ENCODE measurements around the gene OXCT1. TPM values are rescaled to one million over a fixed set of nuclear protein-coding genes. Genes with fewer than 3 reads are reported as not detected.
"Not testable (repeated sequence)": the region's sequence is repeated elsewhere in the genome, so short reads cannot be mapped to it uniquely, and the experiment has no call there.

The OXCT1 gene
- total RNA-seq, 2 experiments from 2014 or later, result 125 to 131 TPM

DNA sequence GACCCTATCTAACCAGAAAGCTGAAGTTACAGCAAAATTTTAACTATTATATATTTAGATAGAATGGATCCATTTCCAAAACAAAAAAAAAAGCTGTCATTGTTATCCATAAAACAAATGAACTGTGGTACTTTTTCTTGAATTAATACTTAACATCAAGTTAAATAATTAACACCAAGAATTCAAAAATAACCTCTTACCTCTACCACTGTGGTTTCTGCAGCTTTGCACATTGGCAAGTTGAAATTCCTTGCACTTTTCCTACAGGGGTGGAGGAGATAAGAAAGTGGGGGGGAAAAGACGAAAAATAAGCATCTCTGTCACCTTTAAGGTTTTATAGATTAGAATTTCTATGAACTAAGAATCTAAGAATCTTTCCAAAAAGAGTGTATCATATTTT is 30.0 kb downstream of the OXCT1 start:
- ChIA-PET CTCF (no interaction called here), POLR2A (no interaction called here)

DNA sequence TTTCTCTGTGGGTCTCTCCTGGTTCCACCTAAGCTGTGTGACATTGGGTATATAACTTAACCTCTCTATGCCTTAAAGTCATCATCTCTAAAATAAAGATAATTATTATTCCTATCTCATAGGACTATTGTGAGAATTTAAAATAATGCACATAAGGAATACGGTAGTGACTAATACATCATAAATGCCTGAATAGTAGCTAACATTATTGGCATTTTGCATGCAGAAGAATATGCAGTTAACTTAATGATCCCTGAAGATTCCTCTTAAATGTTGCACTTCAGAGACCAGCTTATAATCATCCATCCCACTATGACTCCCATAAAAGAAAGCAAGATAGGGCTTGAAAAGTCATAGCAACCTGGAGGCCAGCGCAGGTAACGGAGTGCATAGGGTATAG is 32.4 kb downstream of the OXCT1 start:
- POLR2A ChIA-PET, result no interaction called here

DNA sequence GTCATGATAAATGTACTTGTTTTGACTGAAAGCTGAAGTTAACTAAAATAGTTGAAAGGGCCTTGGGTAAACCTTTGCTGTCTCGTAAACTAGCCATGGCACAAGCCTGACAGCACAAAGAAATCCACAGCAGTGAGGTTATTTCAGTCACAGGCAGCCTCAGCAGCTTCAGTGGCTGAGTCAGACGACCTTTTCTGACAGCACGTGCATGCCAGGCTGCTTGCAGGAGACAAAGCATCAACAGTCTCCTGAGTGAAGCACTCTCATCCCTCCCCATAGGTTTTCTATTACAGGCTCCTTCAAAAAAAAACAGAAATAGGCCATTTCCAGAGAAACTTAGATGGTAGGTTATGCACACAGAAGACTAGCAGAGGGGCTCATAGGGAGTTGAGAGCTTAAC is 34.6 kb downstream of the OXCT1 start:
- CTCF ChIA-PET, result no interaction called here
- POLR2A ChIA-PET, result no interaction called here

More for the DNA sequence above, 32.4 kb downstream of the OXCT1 start:
- CTCF ChIA-PET, result no interaction called here

DNA sequence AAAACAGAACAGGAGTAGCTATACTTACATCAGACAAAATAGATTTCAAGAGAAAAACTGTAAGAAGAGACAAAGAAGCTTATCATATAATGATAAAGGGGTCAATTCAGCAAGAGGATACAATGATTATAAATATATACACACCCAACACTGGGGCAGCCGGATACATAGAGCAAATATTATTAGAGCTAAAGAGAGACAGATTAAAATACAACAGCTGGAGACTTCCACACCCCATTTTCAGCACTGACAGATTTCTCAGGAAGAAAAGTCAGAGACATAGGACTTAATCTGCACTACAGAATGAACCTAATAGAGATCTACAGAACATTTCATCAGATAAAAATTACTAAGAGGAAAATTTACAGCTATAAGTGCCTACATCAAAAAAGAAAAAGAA is 35.7 kb downstream of the OXCT1 start:
- CTCF ChIA-PET, result no interaction called here
- POLR2A ChIA-PET, result no interaction called here

DNA sequence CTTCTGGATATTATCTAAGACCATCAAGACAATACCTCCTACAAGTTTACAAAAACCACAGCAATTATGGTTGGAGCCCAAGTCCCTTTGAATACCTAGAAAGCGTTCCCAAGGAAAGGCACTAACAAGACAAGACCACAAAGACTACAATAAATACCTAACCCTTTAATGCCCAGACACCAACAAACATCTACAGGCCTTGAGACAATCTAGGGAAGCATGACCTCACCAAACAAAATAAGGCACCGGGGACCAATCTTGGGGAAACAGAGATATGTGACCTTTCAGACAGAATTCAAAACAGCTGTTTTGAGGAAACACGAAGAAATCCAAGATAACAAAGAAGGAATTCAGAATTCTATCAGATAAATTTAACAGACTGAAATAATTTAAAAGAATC is 37.8 kb downstream of the OXCT1 start:
- ChIA-PET CTCF (no interaction called here), POLR2A (no interaction called here)

DNA sequence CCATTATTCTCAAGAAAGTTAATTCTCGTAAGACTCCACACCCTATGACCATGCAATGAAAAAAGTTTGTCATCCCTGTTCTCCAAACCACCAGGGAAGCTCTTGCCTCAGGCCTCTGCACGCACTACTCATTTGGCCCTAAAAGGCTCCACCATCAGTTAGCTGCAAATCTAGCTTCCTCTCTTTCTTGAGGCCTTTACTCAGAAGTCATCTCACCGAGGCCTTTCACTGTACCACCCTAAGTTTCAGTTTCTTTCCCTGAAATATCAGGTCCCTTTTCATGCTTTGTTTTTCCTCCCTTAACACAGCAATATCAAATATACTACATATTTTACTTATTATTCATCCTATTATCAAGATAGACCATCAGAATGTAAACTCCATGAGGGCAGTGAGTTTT is 39.1 kb downstream of the OXCT1 start:
- ChIA-PET POLR2A (no interaction called here), CTCF (no interaction called here)

DNA sequence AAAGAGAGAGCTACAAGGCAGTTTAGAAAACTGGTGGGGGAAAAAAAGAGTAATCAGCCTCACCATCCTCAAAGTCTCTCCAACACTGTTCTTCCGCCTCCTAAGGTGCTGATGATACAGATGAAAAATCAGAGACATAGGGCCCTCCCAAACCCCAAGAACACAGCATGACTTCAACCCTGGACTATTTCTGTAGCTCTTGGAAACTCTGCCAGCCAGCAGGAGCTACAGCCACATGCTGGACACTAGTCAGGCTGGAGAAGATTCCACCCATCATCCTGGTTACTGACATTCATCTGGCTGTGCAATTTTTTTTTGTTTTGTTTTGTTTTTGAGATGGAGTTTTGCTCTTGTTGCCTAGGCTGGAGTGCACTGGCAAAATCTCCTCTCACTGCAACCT is 42.4 kb downstream of the OXCT1 start:
- POLR2A ChIA-PET, result no interaction called here
- CTCF ChIA-PET, result interaction anchor here (0.6 kb wide), 1 partner anchor 110 kb away, joined by 8 read pairs; no protein-coding TSS in a partner anchor

DNA sequence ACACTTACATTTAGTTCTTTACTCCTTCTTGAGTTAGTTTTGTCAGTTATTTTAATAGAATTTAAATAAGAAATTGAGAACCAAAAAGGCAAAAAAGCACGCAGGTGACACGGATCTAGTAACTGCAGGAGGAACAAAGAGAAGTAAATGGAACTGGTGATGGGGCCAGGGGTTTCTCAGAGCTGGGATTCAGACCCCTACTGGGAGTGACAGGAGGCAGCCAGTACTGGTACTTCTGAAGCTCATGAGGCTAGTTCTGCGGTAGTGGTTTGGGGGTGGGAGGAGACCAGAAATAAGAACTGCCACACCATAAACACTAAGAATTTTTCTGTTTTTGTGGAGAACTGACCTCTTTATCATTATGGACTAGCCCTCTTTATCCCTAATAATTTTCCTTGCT is 48.2 kb downstream of the OXCT1 start:
- POLR2A ChIA-PET, result no interaction called here
- CTCF ChIA-PET, result no interaction called here

DNA sequence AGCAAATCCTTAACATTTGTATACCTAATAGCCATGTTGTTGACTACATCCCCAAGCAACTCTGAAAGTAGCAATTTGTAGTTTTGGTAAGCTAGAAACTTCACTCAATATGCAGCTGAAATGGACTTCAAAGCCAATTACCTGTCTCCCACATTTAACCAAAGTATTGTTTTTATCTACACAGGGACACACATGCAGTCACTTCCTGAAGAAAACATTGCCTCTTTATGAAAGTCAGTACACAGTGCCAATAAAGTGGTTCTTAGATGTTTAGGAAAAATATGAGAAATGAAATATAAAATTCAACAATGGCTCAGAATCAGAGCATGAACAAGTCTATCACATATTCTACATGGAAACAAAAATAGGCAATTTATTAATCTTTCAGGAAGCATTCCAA is 49.2 kb downstream of the OXCT1 start:
- ChIA-PET CTCF (no interaction called here), POLR2A (no interaction called here)

DNA sequence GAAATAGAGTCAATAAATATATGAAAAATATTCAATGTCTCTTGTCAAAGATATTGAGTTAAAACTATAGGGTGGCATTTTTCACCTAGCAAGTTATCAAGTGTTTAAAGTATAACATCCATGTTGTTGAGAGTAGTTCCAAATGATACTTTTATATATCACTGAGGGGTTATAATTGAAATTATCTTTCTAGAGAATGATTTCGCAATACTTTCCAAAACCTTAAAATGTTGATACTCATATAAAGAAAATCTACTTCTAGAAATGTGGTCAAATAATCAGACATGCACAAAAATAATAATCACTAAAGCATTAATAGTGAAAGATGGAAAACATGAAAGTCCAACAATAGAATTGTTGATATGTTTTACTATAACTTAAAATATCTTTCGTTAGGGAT is 50.1 kb downstream of the OXCT1 start:
- CTCF ChIA-PET, result interaction anchor here (0.7 kb wide), 1 partner anchor 141 kb away, joined by 3 read pairs; no protein-coding TSS in a partner anchor
- POLR2A ChIA-PET, result no interaction called here

DNA sequence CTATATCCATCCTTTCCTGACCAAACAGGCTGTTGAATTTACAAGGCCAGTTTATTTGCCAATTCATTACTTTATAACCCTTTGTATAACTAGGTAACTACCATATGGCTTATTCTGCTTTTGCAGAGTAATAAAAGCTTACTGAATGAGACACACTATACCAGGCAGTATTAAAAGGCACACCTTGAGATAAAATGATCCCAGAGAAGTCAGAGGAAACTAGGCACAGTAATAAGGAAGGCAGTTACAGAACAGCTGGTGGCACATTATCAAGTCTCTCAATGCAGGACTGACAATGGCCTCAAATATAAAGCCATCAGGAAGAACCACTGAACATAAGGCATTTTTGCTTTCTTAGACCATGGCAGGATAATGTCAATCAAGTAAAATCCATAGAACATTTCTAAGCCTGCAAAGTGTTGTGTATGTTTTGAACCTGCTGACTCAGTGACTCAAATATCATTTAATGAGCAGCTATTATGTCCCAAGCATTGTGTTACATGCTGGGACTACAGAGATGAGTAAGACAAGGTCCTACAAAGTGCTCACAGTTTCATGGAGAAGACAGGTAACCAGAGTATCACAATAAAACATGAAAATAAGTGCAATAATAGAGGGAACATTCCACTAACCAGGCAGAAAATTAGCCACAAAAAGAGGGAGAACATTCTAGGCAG is 52.5 kb downstream of the OXCT1 start:
- POLR2A ChIA-PET, result no interaction called here
- CTCF ChIA-PET, result no interaction called here

DNA sequence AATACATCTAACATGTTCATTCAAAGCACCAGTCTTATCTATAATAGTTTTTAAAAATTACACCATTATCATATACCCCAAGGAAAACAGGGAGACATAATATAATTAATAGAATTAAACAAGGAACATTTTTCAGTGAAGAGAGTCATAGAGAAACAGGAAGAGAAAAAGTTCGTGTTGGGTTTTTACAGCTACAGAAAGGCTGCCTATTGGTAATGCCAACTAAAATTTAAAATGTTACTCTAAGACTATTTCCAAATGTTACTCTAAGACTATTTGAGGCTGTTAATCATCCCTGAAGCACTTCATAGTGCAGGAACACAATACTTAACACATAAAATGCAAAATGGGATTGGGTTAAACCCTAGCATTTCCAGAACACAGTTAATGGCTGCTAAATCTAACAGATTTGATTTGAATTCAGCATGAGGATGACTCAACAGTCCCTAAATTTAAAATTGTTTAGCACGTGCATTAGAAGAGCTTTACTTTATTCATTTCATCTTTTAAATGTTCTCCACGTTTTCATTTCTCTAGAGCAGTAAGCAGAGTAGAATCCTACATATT is 54.5 kb downstream of the OXCT1 start:
- ChIA-PET CTCF (no interaction called here), POLR2A (no interaction called here)

DNA sequence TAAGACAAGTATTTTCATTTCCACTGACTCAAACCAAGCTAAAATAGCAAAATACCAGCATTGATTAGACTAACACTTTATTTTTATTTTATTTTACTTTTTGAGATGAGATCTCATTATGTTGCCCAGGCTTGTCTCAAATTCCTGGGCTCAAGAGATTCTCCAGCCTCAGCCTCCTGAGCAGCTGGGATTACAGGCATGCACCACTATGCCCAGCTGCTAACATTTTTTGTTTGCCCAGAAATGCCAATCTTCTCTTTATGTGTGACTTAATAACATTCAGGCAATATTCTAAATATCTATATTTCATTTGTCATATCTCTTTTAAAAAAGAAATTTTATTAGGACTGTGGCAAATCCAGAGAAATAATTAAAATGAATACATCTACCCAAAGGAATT is 55.0 kb downstream of the OXCT1 start:
- ChIA-PET CTCF (no interaction called here), POLR2A (no interaction called here)

DNA sequence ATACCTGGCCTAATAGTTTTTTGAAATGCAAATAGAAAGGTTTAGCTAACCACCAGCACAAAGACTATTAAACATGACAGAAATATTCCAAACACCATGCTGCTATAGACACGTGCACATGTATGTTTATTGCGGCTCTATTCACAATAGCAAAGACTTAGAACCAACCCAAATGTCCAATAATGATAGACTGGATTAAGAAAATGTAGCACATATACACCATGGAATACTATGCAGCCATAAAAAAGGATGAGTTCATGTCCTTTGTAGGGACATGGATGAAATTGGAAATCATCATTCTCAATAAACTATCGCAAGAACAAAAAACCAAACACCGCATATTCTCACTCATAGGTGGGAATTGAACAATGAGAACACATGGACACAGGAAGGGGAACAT is 55.9 kb downstream of the OXCT1 start:
- CTCF ChIA-PET, result interaction anchor here (0.6 kb wide), 1 partner anchor 1213 kb away, joined by 3 read pairs; no protein-coding TSS in a partner anchor
- POLR2A ChIA-PET, result not testable (repeated sequence)

DNA sequence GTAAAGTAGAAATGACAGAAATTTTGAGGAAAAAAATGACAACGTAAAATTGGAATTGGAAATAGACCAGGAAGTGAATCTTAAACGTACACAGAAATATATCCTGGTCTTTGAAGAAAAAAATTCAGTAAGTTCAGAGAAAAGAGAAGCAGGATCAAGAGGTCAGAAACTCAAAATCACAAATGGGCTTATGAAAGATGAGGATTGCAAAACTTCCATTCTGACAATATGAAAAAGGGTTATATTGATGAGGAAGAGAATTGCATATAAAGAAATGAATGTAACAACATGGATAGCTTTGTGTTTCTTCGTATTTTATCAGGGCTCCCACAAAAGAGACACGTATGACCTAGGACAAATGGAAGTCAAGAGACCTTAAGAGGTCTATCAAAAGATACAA is 58.1 kb downstream of the OXCT1 start:
- ChIA-PET POLR2A (no interaction called here), CTCF (no interaction called here)

DNA sequence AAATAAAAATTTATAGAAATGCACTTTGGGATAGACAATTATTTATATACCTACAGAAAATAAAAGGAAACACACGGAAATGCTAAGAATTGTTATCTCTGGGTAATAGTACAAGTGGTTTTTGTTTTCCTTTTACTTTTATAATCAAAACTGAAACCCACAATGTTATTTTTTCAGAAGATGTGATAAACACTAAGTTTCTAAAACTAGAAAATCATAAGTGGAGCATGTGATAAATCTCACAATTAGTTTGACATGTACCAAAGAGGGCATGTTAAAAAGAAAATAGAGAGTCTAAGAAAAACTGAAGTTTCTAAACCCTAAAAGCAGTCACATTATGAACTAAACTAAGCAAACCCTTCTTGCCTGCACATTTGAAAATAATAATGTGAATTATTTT is 61.1 kb downstream of the OXCT1 start:
- POLR2A ChIA-PET, result no interaction called here
- CTCF ChIA-PET, result no interaction called here

DNA sequence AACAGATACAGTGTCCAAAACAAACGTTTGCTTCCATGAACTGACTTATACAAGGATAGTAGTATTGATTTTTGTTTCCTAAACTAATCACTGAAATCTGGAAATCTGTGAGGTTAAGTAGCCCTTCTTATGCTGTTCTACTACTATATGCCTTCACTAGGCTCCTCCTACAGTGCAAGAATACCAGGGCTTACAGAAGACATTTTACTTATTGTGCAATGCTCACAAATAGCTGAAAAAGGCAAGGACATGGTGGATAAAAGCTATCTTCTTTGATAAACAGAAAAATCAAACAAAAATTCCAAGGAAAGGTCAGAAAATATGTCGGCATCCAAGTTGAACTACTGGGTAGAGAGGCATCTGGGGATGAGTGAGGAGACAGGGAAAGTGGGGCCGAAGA is 61.9 kb downstream of the OXCT1 start:
- ChIA-PET POLR2A (no interaction called here), CTCF (no interaction called here)

DNA sequence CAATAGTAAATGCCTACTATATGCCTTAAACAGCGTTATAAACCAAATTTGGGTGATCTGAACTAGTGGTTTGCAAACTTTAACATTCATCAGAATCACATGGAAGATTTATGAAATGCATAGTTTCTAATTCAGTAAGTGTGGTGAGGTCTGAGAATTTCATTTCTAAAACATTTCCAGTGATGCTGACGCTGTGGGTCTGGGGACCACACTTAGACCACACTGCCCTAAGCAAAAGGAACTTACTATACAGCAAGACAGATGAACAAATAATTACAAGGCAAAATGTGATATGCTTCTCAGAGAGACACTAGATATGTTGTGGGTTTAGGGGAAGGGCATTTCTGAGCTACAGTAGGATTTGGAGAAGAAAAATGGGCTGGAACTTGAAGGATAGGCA is 72.6 kb downstream of the OXCT1 start:
- POLR2A ChIA-PET, result no interaction called here
- CTCF ChIA-PET, result no interaction called here

DNA sequence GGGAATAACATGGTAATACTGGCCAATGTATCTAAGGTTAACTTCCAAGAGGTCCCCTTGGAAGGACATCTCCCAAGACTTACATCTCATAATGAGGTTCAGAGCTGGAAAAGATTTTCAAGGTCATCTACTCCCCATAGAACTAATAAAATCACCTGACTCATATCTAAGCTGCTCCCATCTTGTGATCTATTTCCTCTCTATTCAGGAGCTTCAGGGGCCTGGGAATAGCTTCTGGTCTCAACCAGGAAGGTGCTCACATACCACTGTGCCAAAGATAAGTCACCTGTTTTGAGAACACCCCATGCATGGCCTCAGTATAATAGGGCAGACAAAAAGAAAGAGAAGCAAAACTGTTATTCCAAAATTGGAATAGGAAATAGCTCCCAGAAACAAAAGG is 74.2 kb downstream of the OXCT1 start:
- ChIA-PET POLR2A (no interaction called here), CTCF (no interaction called here)

DNA sequence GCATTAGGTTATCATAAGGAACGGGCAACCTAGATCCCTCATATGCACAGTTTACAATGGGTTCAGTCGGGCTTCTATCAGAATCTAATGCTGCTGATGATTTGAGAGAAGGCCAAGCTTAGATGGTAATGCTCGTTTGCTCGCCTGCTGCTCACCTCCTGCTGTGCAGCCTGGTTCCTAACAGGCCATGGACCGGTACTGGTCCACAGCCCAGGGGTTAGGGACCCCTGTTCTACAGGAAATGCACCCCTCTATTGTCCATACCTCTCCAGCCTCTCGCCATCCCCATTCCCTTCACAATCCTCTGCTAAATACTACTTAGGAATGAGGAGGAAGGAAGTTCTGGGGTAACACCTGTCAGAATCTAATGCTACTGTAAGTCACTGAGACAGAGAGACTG is 75.1 kb downstream of the OXCT1 start:
- ChIA-PET CTCF (no interaction called here), POLR2A (no interaction called here)

DNA sequence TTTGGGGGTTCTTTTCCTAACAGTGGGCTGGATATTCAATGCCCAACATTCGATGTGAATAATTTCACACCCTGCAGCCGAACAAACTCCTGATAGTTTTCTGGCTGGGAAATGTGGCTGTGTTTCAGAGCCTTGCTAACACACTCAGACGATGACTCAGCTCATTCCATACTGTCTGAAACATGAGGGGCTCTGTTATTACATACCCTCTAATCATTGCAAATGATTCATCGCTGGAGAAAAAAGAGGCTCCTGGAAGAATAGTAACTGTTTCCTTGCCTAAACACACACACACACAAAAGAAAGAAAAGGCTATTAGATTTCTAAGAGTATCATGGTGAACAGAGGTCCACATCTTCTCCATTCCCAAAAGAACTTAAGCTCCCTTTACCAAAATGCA is 75.8 kb downstream of the OXCT1 start:
- ChIA-PET POLR2A (no interaction called here), CTCF (no interaction called here)

DNA sequence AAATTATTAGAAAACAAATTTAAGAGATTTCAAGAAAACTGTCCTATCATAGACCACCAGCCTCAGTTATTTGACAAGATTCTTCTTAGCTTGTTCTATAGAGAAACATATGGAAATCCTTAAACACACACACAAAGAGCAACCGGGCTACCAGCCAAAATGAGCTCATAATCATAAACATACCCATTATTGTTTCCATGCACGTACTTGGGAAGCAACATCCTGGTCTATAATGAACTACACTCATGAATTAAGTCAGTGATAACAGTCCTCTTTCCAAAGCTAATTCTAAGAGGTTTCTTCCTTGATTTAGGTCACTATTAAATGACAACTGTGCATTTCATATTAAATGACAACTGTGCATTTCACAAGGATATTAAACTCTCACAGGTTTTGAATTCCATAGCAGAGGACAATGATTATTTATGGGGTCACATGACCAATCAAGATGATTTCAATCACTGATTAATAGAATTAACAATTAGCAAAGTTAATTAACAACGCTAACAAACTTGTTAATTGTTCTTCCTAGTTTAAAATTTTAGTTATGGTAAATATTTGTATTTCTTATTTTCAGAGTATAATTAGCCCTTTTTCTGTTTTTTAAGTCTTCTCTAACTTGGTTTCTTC is 77.0 kb downstream of the OXCT1 start:
- CTCF ChIA-PET, result interaction anchor here (0.6 kb wide), 1 partner anchor 736 kb away, joined by 4 read pairs; no protein-coding TSS in a partner anchor
- POLR2A ChIA-PET, result no interaction called here
